ENCODE results near the gene UBASH3A. TPM values are rescaled to one million over a fixed set of nuclear protein-coding genes. Genes with fewer than 3 reads are reported as not detected.
A peak's percentile ranks its signal among the peaks of the same experiment; 100 is the strongest.

Gene UBASH3A
- total RNA-seq, 1 donor, result not detected

- no peak overlapping the region for H3K4me3 ChIP-seq (ENCODE audit: low read depth, low read length)
- DNase-seq (ENCODE audit: low read depth), result peak; percentile 5
- TF ChIP-seq CTCF (IDR thresholded peaks at IDR 0.05; ENCODE audit: insufficient read depth, low read depth, low read length), result no peak
These were observed 34.1 kb downstream of the UBASH3A start for GRCh38 chr21:42437786-42438185.

DNA sequence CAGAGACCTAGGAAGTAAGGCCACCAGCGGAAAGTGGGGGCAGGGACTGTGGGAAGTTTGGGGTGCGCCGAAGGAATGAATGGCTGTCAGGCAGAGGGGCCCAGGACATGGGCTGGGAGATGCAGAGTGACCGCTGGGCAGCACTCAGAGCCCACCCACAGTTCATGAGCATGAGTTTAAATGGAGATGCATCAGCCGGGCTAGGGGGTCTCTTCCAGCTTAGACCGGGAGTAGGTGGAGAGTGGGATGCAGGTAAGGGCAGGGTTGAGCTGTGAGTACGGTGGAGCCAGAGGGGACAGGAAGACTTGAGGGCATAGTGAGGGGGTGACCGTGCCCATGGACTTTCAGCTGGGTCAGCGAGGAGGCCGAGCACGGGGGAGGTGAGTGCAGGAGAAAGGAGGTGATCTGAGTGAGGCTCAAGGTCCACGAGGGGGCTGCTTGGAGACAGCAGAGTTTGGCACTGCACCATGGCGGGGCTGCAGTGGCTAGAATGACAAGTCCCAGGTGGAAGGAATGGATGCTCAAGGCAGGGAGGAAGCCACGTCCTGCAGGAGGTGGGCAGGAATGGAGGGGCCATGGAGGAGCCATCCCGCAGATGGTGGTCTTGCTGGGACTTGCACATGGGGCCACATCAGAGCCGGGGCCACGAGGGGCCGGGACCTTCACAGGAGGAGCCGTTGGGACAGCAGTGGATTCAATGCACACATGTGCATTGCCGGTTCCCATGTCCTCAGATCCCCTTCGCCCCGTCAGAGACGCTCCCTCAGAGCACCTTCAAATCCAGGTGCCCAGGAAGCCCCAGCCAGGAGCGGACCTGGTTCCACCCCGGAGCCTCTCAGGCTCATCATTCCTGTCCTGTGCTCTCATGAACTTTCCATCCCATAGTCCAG lies 34.9 kb downstream of the UBASH3A start:
- TF ChIP-seq CTCF (IDR thresholded peaks at IDR 0.05; ENCODE audit: insufficient read depth, low read depth, low read length), result no peak
- DNase-seq (ENCODE audit: low read depth), result no peak
- no peak overlapping the region for H3K4me3 ChIP-seq (ENCODE audit: low read depth, low read length)

DNA sequence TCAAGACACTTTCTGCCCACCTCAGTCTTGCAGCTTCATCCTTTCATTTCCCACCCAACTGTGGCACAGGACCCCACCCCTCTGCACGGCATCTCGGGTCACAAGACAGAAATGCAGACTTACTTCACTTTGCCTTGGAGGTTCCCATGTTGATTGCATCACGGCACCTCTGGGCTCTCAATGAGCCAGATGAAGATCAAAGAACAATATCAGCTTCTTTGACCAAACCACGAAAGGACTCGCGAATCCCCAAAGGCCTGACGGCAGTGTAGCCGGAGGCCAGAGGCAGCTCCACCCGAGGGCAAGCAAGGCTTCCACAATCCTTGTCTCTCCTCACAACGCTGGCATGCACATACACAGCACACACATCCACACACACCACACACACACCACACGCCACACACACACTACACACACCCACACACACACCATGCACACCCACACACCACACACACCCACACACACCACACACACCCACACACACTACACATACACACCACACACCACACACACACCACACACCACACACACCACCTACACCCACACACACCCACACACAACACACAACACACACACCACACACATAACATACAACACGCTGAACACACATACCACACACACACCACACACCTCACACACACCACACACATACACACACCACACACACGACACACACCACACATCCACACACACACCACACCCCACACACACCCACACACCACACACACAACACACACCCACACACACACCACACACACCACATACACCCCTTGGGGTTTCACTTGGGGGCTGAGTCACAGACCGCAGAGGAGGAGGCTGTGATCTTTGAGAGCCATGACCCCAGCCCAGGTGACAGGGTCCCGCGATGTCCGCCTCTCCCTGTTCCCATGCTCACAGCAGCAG lies 35.8 kb downstream of the UBASH3A start:
- no peak for DNase-seq (ENCODE audit: low read depth)
- no peak for TF ChIP-seq CTCF (IDR thresholded peaks at IDR 0.05; ENCODE audit: insufficient read depth, low read depth, low read length)
- H3K4me3 ChIP-seq (ENCODE audit: low read depth, low read length), result no peak overlapping the region

DNA sequence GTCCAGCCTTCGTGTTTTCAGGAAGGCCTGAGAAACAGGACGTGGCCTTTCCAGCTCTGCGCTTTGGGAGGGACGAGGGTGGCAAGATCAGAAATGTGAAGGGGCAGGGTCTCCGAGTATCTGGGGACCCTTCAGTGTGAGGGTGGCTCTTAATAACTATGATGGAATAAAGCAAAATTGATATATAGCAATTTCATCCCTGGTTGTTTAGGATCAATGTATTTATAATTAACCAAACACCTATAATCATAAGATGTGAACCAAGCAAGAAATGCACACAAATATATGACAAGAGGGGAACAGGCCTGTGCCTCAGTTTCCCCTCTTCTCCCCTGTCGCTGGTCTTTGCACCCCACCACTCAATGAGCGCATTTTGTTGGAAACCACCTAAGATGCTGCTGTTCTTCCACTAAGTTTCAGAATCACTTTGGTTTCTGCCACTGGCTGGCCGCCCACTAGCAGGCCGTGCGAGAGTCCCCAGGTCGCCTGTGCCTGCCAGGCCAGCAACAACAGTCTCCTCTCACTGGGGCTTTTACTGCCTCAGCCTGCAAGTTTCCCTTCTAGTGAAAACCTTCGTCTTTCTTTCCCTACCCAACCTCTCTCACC lies 36.6 kb downstream of the UBASH3A start:
- no peak for DNase-seq (ENCODE audit: low read depth)
- TF ChIP-seq CTCF (IDR thresholded peaks at IDR 0.05; ENCODE audit: insufficient read depth, low read depth, low read length), result no peak
- H3K4me3 ChIP-seq (ENCODE audit: low read depth, low read length), result no peak overlapping the region

DNA sequence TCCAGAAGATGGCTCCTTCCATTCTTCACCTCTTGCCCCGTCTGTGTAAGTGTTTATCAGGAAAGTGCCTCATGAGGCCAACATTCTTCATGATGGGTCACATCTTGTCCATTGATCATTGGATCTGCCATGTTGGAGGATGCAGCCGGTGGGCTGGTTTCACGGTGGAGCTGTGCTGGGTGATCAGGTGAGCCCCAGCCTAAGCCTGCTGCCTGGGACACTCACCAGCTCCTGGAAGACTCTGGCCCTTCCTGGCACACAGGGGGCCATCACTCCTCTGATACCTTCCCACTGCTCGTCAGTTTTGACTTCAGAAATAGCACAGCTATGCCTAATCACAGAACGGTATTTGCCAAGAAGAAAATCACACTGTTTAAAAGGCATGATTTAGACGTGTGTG lies 38.3 kb downstream of the UBASH3A start:
- no peak overlapping the region for H3K4me3 ChIP-seq (ENCODE audit: low read depth, low read length)
- no peak for DNase-seq (ENCODE audit: low read depth)
- no peak for TF ChIP-seq CTCF (IDR thresholded peaks at IDR 0.05; ENCODE audit: insufficient read depth, low read depth, low read length)

DNA sequence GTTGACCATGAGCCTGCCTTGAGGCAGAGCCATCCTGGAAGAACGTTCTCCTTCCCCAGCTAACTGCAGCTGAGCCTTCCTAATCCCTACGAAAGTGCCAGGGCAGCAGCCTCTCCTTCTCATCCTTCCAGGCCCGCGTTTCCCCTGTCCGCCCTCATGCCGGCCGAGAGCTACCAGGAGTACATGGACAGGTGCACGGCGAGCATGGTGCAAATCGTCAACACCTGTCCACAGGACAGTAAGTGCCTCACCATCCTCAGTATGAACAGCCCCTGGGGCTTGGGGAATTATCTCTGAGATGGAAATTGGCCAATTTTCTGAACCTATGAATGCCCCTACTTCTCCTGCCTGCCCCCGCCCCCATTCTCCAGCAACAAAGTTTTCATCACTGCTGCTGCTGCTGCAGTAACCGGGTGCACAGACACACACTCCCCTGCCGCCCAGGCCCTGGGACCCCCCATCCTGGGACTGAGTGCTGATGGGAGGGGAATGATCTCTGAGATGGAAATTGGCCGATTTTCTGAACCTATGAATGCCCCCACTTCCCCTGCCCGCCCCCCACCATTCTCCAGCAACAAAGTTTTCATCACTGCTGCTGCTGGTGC lies 39.6 kb downstream of the UBASH3A start:
- DNase-seq (ENCODE audit: low read depth), result no peak
- no peak for TF ChIP-seq CTCF (IDR thresholded peaks at IDR 0.05; ENCODE audit: insufficient read depth, low read depth, low read length)
- H3K4me3 ChIP-seq (ENCODE audit: low read depth, low read length), result no peak overlapping the region

Measured in fibroblast of villous mesenchyme (primary cell).